HG03354 (cell line): ENCODE data around the gene ITGB4.

ENCODE experiments used
- ATAC-seq: cut with Tn5 transposase; IDR thresholded peaks from one replicate; pipeline ENCODE4 v1.9.1; 2021; ENCODE audit warnings: mild to moderate bottlenecking; ENCODE audit not compliant: unreplicated experiment, poor library complexity, severe bottlenecking

The ITGB4 gene

GRCh38 chr17:75695830-75696271 is 25.4 kb upstream of the ITGB4 start:
- no peak for ATAC-seq

GRCh38 chr17:75697651-75698291 is 23.5 kb upstream of the ITGB4 start:
- ATAC-seq, result no peak

GRCh38 chr17:75698659-75699058 is 22.6 kb upstream of the ITGB4 start:
- ATAC-seq, result no peak

- ATAC-seq, result no peak
Measured at GRCh38 chr17:75701288-75701687, 20.0 kb upstream of the ITGB4 start.

- ATAC-seq, result no peak
Measured at GRCh38 chr17:75703191-75703590, 18.1 kb upstream of the ITGB4 start.

GRCh38 chr17:75703591-75703990 is 17.7 kb upstream of the ITGB4 start:
- ATAC-seq, result no peak

- ATAC-seq, result no peak
Measured at GRCh38 chr17:75704963-75705875, 16.0 kb upstream of the ITGB4 start.

- ATAC-seq, result no peak
Measured at GRCh38 chr17:75706042-75706728, 15.1 kb upstream of the ITGB4 start.

GRCh38 chr17:75707079-75707571 is 14.1 kb upstream of the ITGB4 start:
- no peak for ATAC-seq

- ATAC-seq, result no peak
Measured at GRCh38 chr17:75712446-75712845, 8.8 kb upstream of the ITGB4 start.

GRCh38 chr17:75719732-75720131 is 1.5 kb upstream of the ITGB4 start:
- ATAC-seq, result no peak

- no peak for ATAC-seq
Measured at GRCh38 chr17:75721463-75722011, 278 bp downstream of the ITGB4 start.

- no peak for ATAC-seq
Measured at GRCh38 chr17:75722076-75722475, 817 bp downstream of the ITGB4 start.

- ATAC-seq, result no peak
Measured at GRCh38 chr17:75722542-75723095, 1.4 kb downstream of the ITGB4 start.

GRCh38 chr17:75723171-75723930 is 2.1 kb downstream of the ITGB4 start:
- ATAC-seq, result no peak

- no peak for ATAC-seq
Measured at GRCh38 chr17:75724016-75725003, 3.1 kb downstream of the ITGB4 start.

GRCh38 chr17:75725504-75725903 is 4.2 kb downstream of the ITGB4 start:
- ATAC-seq, result no peak

- no peak for ATAC-seq
Measured at GRCh38 chr17:75727391-75727790, 6.1 kb downstream of the ITGB4 start.
